ENCODE data around the gene PDZD4.

The PDZD4 gene

GRCh38 chrX:153776120-153776599 lies 54.2 kb downstream of the PDZD4 start:
- FAIRE-seq, result no peak
- DNase-seq (ENCODE audit: extremely low spot score, insufficient read length, low read depth), result no peak

GRCh38 chrX:153775293-153776119 lies 54.8 kb downstream of the PDZD4 start:
- FAIRE-seq, result no peak
- DNase-seq (ENCODE audit: extremely low spot score, insufficient read length, low read depth), result no peak

GRCh38 chrX:153774576-153775292 lies 55.6 kb downstream of the PDZD4 start:
- DNase-seq (ENCODE audit: extremely low spot score, insufficient read length, low read depth) (no peak), FAIRE-seq (no peak)

GRCh38 chrX:153773741-153774575 lies 56.4 kb downstream of the PDZD4 start:
- no peak for DNase-seq (ENCODE audit: extremely low spot score, insufficient read length, low read depth)
- FAIRE-seq, result no peak

GRCh38 chrX:153773218-153773611 lies 57.1 kb downstream of the PDZD4 start:
- FAIRE-seq (no peak), DNase-seq (ENCODE audit: extremely low spot score, insufficient read length, low read depth) (no peak)

GRCh38 chrX:153772316-153773217 lies 57.8 kb downstream of the PDZD4 start:
- FAIRE-seq, result no peak
- no peak for DNase-seq (ENCODE audit: extremely low spot score, insufficient read length, low read depth)

- FAIRE-seq (no peak), DNase-seq (ENCODE audit: extremely low spot score, insufficient read length, low read depth) (no peak)
These were observed 58.7 kb downstream of the PDZD4 start for GRCh38 chrX:153771415-153772315.

GRCh38 chrX:153770601-153771414 lies 59.5 kb downstream of the PDZD4 start:
- no peak for FAIRE-seq
- no peak for DNase-seq (ENCODE audit: extremely low spot score, insufficient read length, low read depth)

GRCh38 chrX:153769865-153770600 lies 60.3 kb downstream of the PDZD4 start:
- FAIRE-seq, result no peak
- no peak for DNase-seq (ENCODE audit: extremely low spot score, insufficient read length, low read depth)

GRCh38 chrX:153769158-153769864 lies 61.0 kb downstream of the PDZD4 start:
- DNase-seq (ENCODE audit: extremely low spot score, insufficient read length, low read depth) (no peak), FAIRE-seq (no peak)

GRCh38 chrX:153768311-153769157 lies 61.8 kb downstream of the PDZD4 start:
- no peak for DNase-seq (ENCODE audit: extremely low spot score, insufficient read length, low read depth)

GRCh38 chrX:153767674-153768055 lies 62.7 kb downstream of the PDZD4 start:
- FAIRE-seq, result no peak
- no peak for DNase-seq (ENCODE audit: extremely low spot score, insufficient read length, low read depth)

More at GRCh38 chrX:153768311-153769157, 61.8 kb downstream of the PDZD4 start:
- no peak for FAIRE-seq

GRCh38 chrX:153766871-153767673 lies 63.3 kb downstream of the PDZD4 start:
- DNase-seq (ENCODE audit: extremely low spot score, insufficient read length, low read depth), result no peak
- no peak for FAIRE-seq

GRCh38 chrX:153766098-153766817 lies 64.1 kb downstream of the PDZD4 start:
- FAIRE-seq (no peak), DNase-seq (ENCODE audit: extremely low spot score, insufficient read length, low read depth) (no peak)
